Esophagus squamous epithelium (tissue), 5 donors: ENCODE data around the gene CLCN4. TPM values are rescaled to one million over a fixed set of nuclear protein-coding genes. Genes with fewer than 3 reads are reported as not detected.

ENCODE experiments used
- DNase-seq: peaks from one replicate; lab custom pipeline; 2025; lab: John Stamatoyannopoulos, UW
- H3K27ac ChIP-seq, 4 donors: fragments of 200-600 bp; sonication (generic); one replicate each; pipeline ENCODE4 v1.5.1; 2016 to 2019; ENCODE audit warnings: mild to moderate bottlenecking in 1 of 4
- H3K27me3 ChIP-seq, 4 donors: fragments of 200-600 bp; sonication (generic); 1 replicate in 3 of 4; 2 replicates in 1 of 4; pipeline versions ENCODE4 v1.5.1 to v1.6.0; 2017 to 2021; ENCODE audit warnings: antibody characterized with exemption in 1 of 4
- H3K36me3 ChIP-seq, 3 donors: fragments of 200-600 bp; sonication (generic); one replicate each; pipeline ENCODE4 v1.5.1; 2016 to 2019
- H3K4me1 ChIP-seq, 3 donors: fragments of 200-600 bp; sonication (generic); one replicate each; pipeline ENCODE4 v1.5.1; 2017 to 2019
- H3K4me3 ChIP-seq, 4 donors: fragments of 200-600 bp; sonication (generic); 1 replicate in 3 of 4; 2 replicates in 1 of 4; pipeline ENCODE4 v1.5.1; 2016 to 2019; ENCODE audit warnings: mild to moderate bottlenecking in 2 of 4, moderate library complexity in 1 of 4
- H3K9me3 ChIP-seq, 3 donors: fragments of 200-600 bp; sonication (generic); one replicate each; pipeline ENCODE4 v1.5.1; 2016 to 2019
- CTCF ChIP-seq, 6 experiments: fragments of 450-650 bp in 4 of 6; fragments of 200-600 bp in 2 of 6; sonication (generic) in 2 of 6; IDR thresholded peaks; one replicate each; pipeline ENCODE4 v1.5.1; 2016 to 2019; ENCODE audit warnings: antibody characterized with exemption in 6 of 6, mild to moderate bottlenecking in 4 of 6, moderate library complexity in 4 of 6
- POLR2A ChIP-seq, 4 donors: fragments of 450-650 bp; IDR thresholded peaks; one replicate each; pipeline ENCODE4 v1.6.1; 2017; ENCODE audit warnings: antibody characterized with exemption in 4 of 4, mild to moderate bottlenecking in 4 of 4, moderate library complexity in 3 of 4
- WGBS, 2 donors: methylation state at CpG; one replicate each; pipeline ENCODE4 v1.1.5; 2018; 5-methylcytosine and 5-hydroxymethylcytosine counted together
- intact Hi-C: fragments of 100-400 bp; cut with DNase I; formaldehyde crosslinking; loops from one replicate; pipeline ENCODE4 v1.15.0; 2022
- total RNA-seq, 4 donors: library from RNA; depleted of rRNA; stranded (reverse); fragments of >200 nt; gene quantifications; one replicate each; pipeline ENCODE4 v1.1.0, GENCODE V29; 2016
- donor health status: DM: yes; HTN: yes; CAD: no.

CLCN4 gene
- total RNA-seq, 4 donors from 2014 or later, result 0.04 to 3.1 (median 0.53) TPM

- Histone ChIP-seq H3K27ac (no peak overlapping the region), H3K4me1 (no peaks in the 10 kb centered on the region), H3K27me3 (no peaks in the 10 kb centered on the region), H3K36me3 (no peaks in the 10 kb centered on the region), H3K9me3 (no peaks in the 10 kb centered on the region), H3K4me3 (no peak overlapping the region)
- intact Hi-C loops, result no loop called here
- TF ChIP-seq CTCF (IDR thresholded peaks at IDR 0.05) (no peak), POLR2A (IDR thresholded peaks at IDR 0.05) (no peak)
- no peak for DNase-seq
- 80 to 95% methylated on average over 7 to 8 of the region's 8 CpGs for WGBS, 2 donors
Observed at GRCh38 chrX:10223781-10224180, 67.0 kb downstream of the CLCN4 start.

- H3K9me3 ChIP-seq, result no peaks in the 10 kb centered on the region
- intact Hi-C loops, result no loop called here
- H3K27ac ChIP-seq, result no peak overlapping the region
- H3K4me3 ChIP-seq, result no peak overlapping the region
- DNase-seq, result no peak
- H3K4me1 ChIP-seq, result no peaks in the 10 kb centered on the region
- 80 to 83% methylated on average over 4 of the region's 4 CpGs for WGBS, 2 donors
- no peaks in the 10 kb centered on the region for H3K27me3 ChIP-seq
- no peaks in the 10 kb centered on the region for H3K36me3 ChIP-seq
- TF ChIP-seq CTCF (IDR thresholded peaks at IDR 0.05) (no peak), POLR2A (IDR thresholded peaks at IDR 0.05) (no peak)
Observed at GRCh38 chrX:10230222-10230621, 73.4 kb downstream of the CLCN4 start.

GRCh38 chrX:10231461-10231860, 74.7 kb downstream of the CLCN4 start:
- Histone ChIP-seq H3K4me3 (no peak overlapping the region), H3K27ac (no peak overlapping the region), H3K36me3 (no peaks in the 10 kb centered on the region), H3K4me1 (no peaks in the 10 kb centered on the region), H3K27me3 (no peaks in the 10 kb centered on the region), H3K9me3 (no peaks in the 10 kb centered on the region)
- 48 to 51% methylated on average over 4 of the region's 4 CpGs for WGBS, 2 donors
- intact Hi-C loops, result no loop called here
- TF ChIP-seq POLR2A (IDR thresholded peaks at IDR 0.05), result no peak
- no peak for TF ChIP-seq CTCF (IDR thresholded peaks at IDR 0.05)
- no peak for DNase-seq

- intact Hi-C loops, result no loop called here
- H3K4me1 ChIP-seq, result no peaks in the 10 kb centered on the region
- no peak overlapping the region for H3K27ac ChIP-seq
- no peaks in the 10 kb centered on the region for H3K9me3 ChIP-seq
- no peaks in the 10 kb centered on the region for H3K27me3 ChIP-seq
- DNase-seq, result no peak
- H3K36me3 ChIP-seq, result no peaks in the 10 kb centered on the region
- H3K4me3 ChIP-seq, result no peak overlapping the region
- 79 to 80% methylated on average over 1 to 3 of the region's 3 CpGs for WGBS, 2 donors
- TF ChIP-seq POLR2A (IDR thresholded peaks at IDR 0.05) (no peak), CTCF (IDR thresholded peaks at IDR 0.05) (no peak)
Observed at GRCh38 chrX:10233173-10233572, 76.4 kb downstream of the CLCN4 start.

- intact Hi-C loops, result no loop called here
Observed at GRCh38 chrX:10233696-10234095, 76.9 kb downstream of the CLCN4 start.

More at GRCh38 chrX:10233696-10234095, 76.9 kb downstream of the CLCN4 start:
- no peak for DNase-seq
- WGBS, 2 donors, result 74 to 92% methylated on average over 6 of the region's 6 CpGs
- Histone ChIP-seq H3K4me1 (no peaks in the 10 kb centered on the region), H3K36me3 (no peaks in the 10 kb centered on the region), H3K4me3 (no peak overlapping the region), H3K9me3 (no peaks in the 10 kb centered on the region), H3K27me3 (no peaks in the 10 kb centered on the region), H3K27ac (no peak overlapping the region)
- TF ChIP-seq POLR2A (IDR thresholded peaks at IDR 0.05), result no peak
- no peak for TF ChIP-seq CTCF (IDR thresholded peaks at IDR 0.05)
